PFSK-1 (cell line): Measurements from ENCODE around the gene COPG2. TPM values are rescaled to one million over a fixed set of nuclear protein-coding genes. Genes with fewer than 3 reads are reported as not detected.
A peak's percentile ranks its signal among the peaks of the same experiment; 100 is the strongest.

Experiments used
- FOXP2 ChIP-seq: optimal IDR thresholded peaks from 2 replicates; pipeline ENCODE3; 2011; ENCODE audit warnings: borderline replicate concordance, control low read depth, inconsistent platforms; ENCODE audit not compliant: insufficient read depth; ENCODE audit errors: extremely low read length, extremely low read depth
- POLR2AphosphoS5 ChIP-seq: IDR thresholded peaks from 2 replicates; pipeline ENCODE4 v1.6.1; 2012; ENCODE audit warnings: low read depth, mild to moderate bottlenecking, control low read depth, low read length, moderate library complexity
- SIN3A ChIP-seq: IDR thresholded peaks from 2 replicates; pipeline ENCODE4 v1.6.1; 2012; ENCODE audit warnings: mild to moderate bottlenecking, low read length, moderate library complexity, borderline replicate concordance; ENCODE audit not compliant: insufficient read depth
- TAF1 ChIP-seq: IDR thresholded peaks from 2 replicates; pipeline ENCODE4 v1.6.1; 2012; ENCODE audit warnings: low read length, control low read depth, borderline replicate concordance; ENCODE audit not compliant: insufficient read depth
- polyA plus RNA-seq: library from polyadenylated mRNA; unstranded; fragments of >200 nt; gene quantifications from one replicate; pipeline ENCODE4 v1.2.1, GENCODE V29; 2012; ENCODE audit warnings: low read depth, missing spikeins; ENCODE audit not compliant: insufficient read length
- TF ChIP-seq, protein P1 (sequence below), 2 experiments: IDR thresholded peaks; 2 replicates each; pipeline versions ENCODE4 v1.6.1 to v1.8.0; 2011 to 2012; ENCODE audit warnings: low read depth in 2 of 2, low read length in 2 of 2, control low read depth in 1 of 2, inconsistent platforms in 1 of 2, mild to moderate bottlenecking in 1 of 2, moderate library complexity in 1 of 2; ENCODE audit not compliant: insufficient read depth in 1 of 2

COPG2 gene
- 12.1 TPM for polyA plus RNA-seq

DNA sequence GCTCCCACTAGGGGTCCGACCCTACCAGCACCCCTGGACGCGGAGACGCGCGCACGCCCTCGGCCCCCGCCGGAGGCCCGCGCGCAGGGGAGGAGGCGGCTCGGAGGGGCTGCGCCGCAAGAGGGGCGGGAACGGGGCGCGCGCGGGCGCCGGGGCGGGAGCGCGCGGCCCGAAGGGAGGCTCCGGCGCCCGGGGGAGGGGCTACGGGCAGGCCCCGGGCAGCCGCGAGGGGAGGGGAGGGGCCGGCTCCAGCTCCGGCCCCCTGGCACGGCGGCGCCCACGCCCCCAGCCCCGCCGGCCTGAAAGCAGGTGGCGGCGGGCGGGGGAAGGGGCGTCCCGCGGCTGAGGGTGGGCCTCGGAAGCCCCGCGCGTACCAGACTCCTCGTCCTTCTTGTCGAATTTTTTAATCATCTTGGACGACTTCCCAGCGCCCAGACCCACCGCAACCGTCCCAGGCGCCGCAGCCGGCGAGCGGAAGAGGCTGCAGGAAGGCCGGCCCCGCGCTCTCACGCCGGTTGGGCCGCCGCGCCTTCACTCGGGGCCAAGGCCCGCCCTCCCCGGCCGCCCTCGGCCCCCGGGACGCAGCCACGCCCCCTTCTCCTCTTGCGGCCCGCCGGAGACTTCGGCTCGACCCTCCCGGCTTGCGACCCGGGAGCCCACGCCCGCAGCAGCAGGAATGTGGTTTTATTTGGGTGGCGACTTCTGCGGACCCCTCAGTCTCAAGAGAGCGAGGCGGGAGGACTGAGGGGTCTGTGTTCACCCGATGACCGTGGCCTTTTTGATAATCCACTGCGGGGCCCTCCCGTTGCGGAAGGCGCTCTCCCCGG lies at the start of gene COPG2:
TSS of gene COPG2 (minus strand) at position 491 of the 827 bp plus-strand sequence. CDS start at position 411, 80 bp downstream.
- no peak for TF ChIP-seq FOXP2
- TF ChIP-seq POLR2AphosphoS5 = peak; percentile 69
- 0 out of 2 replicates have a peak, but pooled peaks have one; percentile 39 for TF ChIP-seq TAF1
- TF ChIP-seq, protein P1, sequence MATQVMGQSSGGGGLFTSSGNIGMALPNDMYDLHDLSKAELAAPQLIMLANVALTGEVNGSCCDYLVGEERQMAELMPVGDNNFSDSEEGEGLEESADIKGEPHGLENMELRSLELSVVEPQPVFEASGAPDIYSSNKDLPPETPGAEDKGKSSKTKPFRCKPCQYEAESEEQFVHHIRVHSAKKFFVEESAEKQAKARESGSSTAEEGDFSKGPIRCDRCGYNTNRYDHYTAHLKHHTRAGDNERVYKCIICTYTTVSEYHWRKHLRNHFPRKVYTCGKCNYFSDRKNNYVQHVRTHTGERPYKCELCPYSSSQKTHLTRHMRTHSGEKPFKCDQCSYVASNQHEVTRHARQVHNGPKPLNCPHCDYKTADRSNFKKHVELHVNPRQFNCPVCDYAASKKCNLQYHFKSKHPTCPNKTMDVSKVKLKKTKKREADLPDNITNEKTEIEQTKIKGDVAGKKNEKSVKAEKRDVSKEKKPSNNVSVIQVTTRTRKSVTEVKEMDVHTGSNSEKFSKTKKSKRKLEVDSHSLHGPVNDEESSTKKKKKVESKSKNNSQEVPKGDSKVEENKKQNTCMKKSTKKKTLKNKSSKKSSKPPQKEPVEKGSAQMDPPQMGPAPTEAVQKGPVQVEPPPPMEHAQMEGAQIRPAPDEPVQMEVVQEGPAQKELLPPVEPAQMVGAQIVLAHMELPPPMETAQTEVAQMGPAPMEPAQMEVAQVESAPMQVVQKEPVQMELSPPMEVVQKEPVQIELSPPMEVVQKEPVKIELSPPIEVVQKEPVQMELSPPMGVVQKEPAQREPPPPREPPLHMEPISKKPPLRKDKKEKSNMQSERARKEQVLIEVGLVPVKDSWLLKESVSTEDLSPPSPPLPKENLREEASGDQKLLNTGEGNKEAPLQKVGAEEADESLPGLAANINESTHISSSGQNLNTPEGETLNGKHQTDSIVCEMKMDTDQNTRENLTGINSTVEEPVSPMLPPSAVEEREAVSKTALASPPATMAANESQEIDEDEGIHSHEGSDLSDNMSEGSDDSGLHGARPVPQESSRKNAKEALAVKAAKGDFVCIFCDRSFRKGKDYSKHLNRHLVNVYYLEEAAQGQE (IDR thresholded peaks at IDR 0.05; ENCODE audit: insufficient read depth in 1 of 2, low read depth in 2 of 2, low read length in 2 of 2) = 0 out of 4 replicates have a peak, but pooled peaks of 1 of the 2 experiments have one; percentile 13
- no peak for TF ChIP-seq SIN3A

DNA sequence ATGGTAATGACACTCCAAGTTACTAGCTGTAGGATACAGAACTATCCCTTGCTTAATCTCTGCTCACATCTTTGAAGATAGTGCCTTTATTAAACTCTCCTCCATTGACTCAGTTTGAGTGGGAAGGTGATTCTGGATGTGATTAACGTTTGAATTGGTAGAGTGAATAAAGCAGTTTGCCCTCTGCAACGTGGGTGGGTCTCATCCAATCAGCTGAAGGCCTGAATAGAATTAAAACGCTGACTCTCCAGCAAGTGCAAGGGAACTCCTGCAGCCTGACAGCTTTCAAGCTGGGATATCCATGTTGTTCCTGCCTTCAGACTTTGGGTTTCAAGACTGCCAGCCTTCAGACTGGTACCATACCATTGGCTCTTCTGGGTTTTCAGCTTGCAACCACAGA lies 43.9 kb upstream of the COPG2 start:
- TF ChIP-seq, protein P1 (IDR thresholded peaks at IDR 0.05; ENCODE audit: insufficient read depth in 1 of 2, low read depth in 2 of 2, low read length in 2 of 2) = no peak
- TF ChIP-seq FOXP2 (no peak), TAF1 (no peak), POLR2AphosphoS5 (no peak), SIN3A (no peak)

DNA sequence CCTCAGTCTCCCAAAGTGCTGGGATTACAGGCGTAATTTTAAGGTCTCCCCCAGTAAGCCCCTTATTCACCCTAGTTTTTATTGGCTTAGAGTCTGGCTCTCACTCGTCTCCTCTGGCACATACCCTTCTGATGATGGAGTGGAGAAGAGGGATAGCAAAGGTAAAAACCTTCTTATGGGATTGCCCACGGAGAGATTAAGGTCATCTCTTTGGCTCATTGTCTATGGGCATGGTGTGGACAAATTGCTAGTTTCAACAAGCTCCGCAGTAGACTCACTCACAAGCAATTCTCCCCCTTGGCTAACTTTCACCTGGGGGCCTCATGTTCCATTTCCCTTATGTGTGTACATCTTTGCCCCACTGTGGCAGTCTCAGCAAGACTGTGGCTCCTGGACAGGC lies 40.2 kb upstream of the COPG2 start:
- TF ChIP-seq FOXP2 (no peak), TAF1 (no peak), POLR2AphosphoS5 (no peak), SIN3A (no peak)
- TF ChIP-seq, protein P1 (IDR thresholded peaks at IDR 0.05; ENCODE audit: insufficient read depth in 1 of 2, low read depth in 2 of 2, low read length in 2 of 2) = no peak

DNA sequence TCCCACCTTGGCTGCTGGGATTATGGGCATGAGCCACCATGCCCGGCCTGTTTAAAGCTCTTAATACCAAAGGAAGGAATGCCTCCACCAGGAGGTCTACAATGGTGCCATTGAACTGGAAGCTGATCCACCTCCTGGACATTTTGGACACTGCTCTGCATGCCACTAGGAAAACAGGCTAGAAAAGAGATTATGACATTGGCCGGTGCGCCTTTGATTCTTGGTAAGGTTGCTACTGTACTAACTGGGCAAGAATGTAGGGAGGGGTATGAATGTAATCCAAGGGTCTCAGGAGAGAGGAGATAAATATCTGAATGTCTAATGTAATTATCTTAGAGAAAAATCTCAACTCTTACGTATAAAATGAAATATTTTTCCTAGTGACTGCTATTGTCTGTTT lies 39.5 kb upstream of the COPG2 start:
- TF ChIP-seq SIN3A (no peak), FOXP2 (no peak), TAF1 (no peak), POLR2AphosphoS5 (no peak)
- TF ChIP-seq, protein P1 (IDR thresholded peaks at IDR 0.05; ENCODE audit: insufficient read depth in 1 of 2, low read depth in 2 of 2, low read length in 2 of 2) = no peak
